ENCODE results near the gene UQCRQ.

Gene UQCRQ

DNA sequence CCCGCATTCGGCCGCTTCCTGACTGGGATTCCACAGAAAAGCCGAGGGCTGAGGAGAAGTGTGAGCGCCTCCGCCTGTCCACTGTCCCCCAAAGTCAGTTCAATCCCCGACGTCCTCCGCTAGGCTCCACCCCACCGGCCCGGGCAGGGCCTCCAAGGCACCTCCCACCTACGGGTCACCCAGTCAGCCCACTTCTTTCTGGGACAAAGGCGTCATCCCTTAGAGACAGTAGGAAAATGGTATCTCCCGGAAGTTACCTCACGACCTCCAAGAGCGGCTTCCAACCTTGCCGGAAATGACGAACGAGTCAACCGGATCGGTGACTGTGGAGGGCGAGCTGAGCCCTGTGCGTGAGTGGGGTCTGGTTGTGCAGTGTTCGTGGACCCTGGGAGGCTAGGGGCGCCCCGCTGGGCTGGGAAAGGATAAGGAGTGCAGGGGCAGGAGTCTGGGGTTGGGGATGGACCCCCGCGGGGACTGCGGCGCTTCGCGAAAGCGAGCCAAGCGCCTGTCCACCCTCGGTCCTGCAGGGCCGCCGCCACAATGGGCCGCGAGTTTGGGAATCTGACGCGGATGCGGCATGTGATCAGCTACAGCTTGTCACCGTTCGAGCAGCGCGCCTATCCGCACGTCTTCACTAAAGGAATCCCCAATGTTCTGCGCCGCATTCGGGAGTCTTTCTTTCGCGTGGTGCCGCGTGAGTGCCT, at the start of gene UQCRQ, which contains the start of gene GDF9:
Gene UQCRQ (plus strand): TSS at position 301 of the 704 bp plus-strand sequence. CDS start 240 bp downstream, at position 541.
Gene GDF9 (minus strand): TSS at position 128 of the 704 bp plus-strand sequence. CDS start 1,936 bp downstream, outside the sequence.
- peak; percentile 83 for DNase-seq

GRCh38 chr5:132817011-132817410, 49.4 kb upstream of the UQCRQ start:
- DNase-seq = no peak

DNA sequence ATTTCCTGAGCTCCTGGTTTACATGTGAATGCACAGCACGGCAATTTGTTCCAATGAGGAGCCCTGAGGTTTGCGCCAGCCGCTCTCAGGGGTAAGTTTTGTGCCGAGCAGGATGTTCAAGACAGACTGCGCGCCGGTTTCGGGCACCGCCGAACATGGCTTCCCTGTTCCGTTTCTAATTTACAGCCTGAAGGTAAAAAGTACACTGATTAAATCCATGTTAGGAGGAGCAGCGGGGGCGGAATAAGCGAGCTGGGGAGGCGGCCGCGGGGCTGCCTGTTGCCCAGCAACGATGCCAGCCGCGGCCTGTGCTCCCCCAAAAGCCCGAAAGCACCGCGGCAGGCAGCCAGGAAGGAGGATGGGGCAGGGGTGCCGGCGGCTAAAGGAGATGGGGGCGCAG, 47.0 kb upstream of the UQCRQ start:
- no peak for DNase-seq

GRCh38 chr5:132820162-132820754, 46.2 kb upstream of the UQCRQ start:
- peak; percentile 92 for DNase-seq

- no peak for DNase-seq
Observed at GRCh38 chr5:132821350-132821749, 45.1 kb upstream of the UQCRQ start.

DNA sequence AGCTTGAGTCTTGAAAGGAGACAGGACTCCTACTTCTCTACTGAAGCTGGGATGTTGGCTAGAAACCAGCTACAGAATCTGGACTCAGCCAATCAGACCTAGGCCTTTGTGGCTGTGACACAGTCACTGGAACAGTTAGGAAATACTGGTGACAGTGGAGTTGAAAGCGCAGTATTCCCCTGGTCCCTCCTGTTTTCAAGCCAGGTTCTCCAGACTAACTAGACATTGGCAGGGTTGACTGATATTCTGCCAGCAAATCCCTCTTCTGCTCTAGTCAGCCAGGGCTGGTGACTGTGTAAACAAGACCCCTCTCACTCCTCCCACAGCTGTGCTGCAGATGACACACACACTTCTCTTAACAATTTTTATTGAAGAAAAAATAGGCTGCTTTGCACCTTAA, 44.7 kb upstream of the UQCRQ start:
- no peak for DNase-seq

DNA sequence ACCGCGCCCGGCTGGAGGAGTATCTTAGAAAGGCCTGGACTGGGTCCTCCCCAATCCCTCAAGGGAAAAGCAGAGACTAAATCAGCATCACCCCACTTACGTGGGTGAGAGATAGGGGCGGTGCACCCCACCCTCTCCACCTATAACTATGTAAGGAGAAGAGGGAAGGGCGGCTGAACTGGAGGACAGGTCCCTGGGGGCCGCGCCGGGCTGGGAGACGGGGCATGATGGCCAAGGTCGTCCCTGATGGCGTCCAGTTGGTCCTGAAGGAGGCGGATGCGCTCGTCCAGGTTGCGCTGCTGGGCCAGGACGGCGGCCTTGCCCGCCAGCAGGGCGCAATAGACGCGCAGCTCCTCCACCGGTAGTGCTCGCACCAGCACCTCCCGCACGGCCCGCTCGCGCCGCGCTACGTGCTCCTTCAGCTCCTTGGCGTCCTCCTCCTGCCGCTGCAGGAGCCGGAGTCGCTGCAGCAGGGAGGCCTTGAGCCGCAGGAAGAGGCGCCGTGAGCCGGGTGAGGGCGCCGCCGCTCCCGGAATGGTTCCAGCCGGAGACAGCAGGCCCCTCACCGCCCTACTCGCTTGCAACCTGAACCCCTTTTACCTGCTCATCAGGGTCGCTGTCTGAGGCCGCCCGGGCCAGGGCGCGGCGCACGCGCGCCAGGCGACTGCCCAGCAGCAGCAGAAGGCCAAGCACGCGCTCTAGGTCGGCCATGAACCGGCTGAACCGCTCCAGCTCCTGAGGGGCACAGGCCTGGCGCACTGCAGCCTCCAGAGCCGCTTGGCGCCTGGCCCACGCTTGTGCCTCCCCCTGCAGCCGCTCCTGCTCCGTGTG, 43.6 kb upstream of the UQCRQ start:
- DNase-seq = no peak

DNA sequence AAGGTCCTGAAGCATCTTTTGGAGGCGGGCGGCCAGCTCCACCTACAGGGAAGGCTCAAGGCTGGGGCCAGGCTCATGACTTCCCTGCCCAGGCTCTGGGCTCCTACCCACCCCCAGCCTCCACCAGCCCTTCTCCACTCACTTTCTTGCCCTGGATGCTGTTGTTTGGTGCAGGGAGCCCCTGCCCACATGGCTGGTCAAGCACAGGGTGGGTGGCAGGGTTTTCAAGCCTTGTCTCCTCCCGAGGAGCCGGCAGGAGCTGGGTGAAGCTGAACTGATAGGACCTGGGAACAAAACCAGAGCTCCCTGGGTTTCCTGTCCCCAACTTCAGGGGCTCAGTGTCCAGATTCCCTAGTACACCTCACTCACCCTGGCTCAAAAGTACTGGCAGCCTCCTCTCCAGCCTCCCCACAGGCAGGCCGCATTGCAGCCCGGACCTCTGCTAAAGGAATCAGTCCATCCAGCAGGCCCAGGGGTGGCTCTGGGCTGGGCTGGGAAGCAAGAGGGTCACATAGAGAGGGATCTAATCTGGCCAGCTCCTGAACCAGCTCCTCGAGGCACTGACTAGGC, 42.9 kb upstream of the UQCRQ start:
- DNase-seq = no peak

GRCh38 chr5:132824426-132824825, 42.0 kb upstream of the UQCRQ start:
- no peak for DNase-seq

DNA sequence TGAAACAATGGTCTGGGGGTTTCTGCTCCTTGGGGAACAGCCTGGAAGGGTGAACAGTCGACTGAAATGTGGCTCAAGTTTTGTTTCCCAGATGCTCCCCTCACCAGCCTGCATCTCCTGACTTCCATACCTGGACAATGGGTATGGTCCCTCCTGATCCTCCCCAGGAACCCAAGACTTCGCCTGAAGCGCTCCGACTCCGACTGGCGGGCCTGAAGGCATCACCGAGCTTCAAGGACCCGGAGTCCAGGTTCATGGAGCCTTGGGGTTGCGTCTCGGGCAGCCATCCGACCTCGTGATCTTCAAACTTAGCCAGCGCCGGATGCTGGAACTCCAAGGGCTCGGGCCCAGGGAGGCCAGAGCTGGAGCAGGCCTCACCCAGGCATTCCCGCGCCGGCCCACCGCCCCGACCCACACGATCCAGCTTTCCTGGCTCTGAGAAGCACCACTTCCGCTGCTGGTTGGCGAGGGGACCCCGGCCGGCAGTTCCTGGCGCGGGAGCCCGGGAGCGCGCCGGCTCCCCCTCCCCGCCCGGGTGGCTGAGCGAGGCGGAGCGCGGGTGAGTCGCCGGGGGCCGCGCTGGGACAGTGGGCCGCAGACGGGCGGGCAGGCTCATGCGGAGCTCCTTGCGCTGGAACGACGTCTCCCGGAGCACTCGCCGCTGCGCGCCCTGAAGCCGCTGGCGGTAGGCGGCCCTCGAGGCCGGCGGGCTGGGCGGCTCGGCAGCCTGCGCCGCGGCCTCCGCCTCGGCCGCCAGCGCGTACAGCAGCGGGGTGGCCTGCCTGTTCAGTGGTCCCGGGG, 41.2 kb upstream of the UQCRQ start:
- DNase-seq = no peak

DNA sequence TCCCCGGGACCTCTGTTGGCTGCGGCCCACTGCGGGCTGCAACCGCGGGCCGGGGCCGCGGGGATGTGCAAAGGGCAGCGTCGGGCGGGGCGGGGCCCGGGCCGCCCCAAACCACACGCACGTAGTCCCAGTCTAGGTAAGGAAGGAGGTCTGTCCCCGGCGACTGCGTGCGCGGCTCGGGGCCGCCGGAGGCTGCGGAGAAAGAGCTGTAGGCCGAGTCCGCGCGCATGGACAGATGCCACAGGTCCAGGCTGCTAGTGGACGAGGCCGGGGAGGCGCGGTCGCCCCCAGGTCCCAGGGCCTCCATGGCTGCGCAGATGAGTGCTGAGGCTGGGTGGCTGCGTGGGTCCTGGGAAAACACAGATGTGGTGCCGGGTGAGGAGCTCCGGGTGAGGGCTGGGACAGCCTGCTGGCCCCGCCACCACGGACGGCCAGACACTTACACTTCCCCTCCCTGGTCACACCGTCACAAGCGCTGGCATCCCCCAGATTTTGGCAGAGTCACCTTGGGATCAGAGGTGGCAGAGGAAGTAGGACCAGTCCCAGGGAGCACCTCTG, 40.5 kb upstream of the UQCRQ start:
- no peak for DNase-seq

GRCh38 chr5:132826424-132827082, 39.9 kb upstream of the UQCRQ start:
- DNase-seq = no peak

DNA sequence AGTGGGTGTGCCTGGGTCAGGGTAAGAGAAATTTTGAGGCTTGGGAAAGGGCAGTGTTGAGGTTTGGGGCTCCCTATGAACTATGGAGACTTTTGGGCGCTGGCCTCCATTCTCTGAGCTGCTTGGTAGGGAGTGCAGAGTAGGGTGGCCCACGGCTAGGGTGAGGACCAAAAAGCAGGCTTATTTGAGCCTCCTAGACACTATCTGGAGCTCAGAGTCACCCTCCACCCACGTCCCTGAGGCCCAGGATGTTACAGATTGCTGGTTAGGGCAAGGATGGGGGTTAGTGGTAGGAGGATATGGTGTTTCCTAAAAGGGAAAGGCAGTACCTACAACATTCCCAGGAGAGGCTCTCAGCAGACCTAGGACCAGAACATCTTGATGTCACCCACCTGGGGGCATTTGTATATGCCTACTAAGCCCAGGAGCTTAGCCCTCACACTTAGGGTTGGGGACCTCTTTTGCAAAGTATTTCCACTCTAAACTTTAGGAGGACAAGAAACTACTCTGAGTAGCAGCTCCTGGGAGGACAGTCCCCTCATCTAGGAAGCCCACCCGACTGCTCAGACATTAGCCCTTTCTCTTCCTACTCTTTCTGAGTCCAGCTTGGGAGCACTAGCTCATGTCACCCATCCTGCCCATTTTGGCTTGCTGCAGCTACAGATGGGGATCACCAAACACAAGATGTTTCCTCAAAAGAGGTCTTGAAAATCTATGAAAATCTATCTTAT, 38.3 kb upstream of the UQCRQ start:
- DNase-seq = no peak

- no peak for DNase-seq
Observed at GRCh38 chr5:132828846-132829494, 37.5 kb upstream of the UQCRQ start.

- peak; percentile 71 for DNase-seq
Observed at GRCh38 chr5:132829742-132830435, 36.6 kb upstream of the UQCRQ start.

- no peak for DNase-seq
Observed at GRCh38 chr5:132830436-132831094, 35.9 kb upstream of the UQCRQ start, which contains the start of gene SHROOM1. TSS of gene SHROOM1 (minus strand) at chr5:132830647. CDS start at chr5:132826140, 4,507 bp downstream.

DNA sequence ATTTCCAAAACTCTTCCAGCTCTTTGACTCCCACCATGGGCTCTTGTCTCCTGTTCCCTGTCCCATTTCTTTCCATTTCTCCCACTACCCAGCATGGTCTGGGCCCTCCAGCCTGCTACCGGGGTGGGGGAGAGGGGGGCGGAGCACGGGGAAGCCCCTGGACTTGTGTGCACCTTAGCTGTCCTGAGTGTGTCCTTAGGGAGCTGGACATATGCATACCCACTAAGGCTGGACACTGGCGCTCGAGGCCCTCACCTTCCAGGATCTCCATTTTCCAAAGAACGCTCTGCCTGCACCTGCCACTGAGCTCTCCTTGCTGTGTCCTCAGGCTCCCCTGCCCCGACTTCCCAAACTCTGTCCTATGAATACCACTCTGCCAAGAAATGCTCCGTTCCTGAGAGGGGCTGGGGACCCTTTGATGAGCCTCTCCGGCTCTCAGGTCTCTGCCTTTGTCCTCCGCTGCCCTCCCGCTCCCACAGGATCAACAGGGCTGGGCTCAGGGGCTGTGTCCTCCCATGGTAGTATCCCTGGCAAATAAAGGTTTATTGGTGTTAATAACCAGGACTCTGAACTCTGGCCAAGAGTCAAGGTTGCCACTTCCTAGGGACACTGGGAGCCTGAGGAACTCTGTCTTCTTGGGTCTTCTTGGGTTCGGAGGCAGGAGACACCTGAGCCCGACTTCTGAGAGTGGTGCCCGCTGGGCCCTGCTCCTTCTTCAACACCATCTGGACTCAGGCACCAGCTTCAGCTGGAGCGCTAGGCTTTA, 35.2 kb upstream of the UQCRQ start:
- no peak for DNase-seq

GRCh38 chr5:132832612-132833011, 33.8 kb upstream of the UQCRQ start:
- no peak for DNase-seq

All from activated CD4-positive, alpha-beta T cell treated with anti-CD3 and anti-CD28 coated beads, Interleukin-2, amount 50 U/mL, for 1 hour (primary cell).